DND-41 (cell line): ENCODE data around the gene TAF6.

Experiments
- ATAC-seq: fragments of 200-7000 bp; cut with Tn5 transposase; 3 replicates; pipeline ENCODE4 v1.9.1; 2021; ENCODE audit warnings: low read depth; ENCODE audit not compliant: insufficient read depth
- DNase-seq: peaks from one replicate; pipeline ENCODE4 v3.0.0-alpha.2; 2020
- H2AFZ ChIP-seq: 2 replicates; pipeline ENCODE4 v1.6.0; 2012; ENCODE audit warnings: low read depth, low read length
- H3K27ac ChIP-seq: 2 replicates; pipeline ENCODE4 v1.5.1; 2012; ENCODE audit warnings: low read length, inconsistent platforms
- H3K27me3 ChIP-seq: fragments of 200-600 bp; sonication (generic); 2 replicates; pipeline ENCODE4 v1.6.0; 2012; ENCODE audit warnings: low read length, mild to moderate bottlenecking, inconsistent platforms; ENCODE audit not compliant: insufficient read depth, poor library complexity
- H3K36me3 ChIP-seq: 2 replicates; pipeline ENCODE4 v1.5.1; 2012; ENCODE audit warnings: low read length, inconsistent platforms; ENCODE audit not compliant: insufficient read depth
- H3K4me1 ChIP-seq: 2 replicates; pipeline ENCODE4 v1.5.1; 2012; ENCODE audit warnings: mild to moderate bottlenecking, low read length; ENCODE audit not compliant: insufficient read depth
- H3K4me2 ChIP-seq: 2 replicates; pipeline ENCODE4 v1.6.0; 2012; ENCODE audit warnings: mild to moderate bottlenecking, moderate library complexity, low read length, inconsistent platforms; ENCODE audit not compliant: insufficient read depth
- H3K4me3 ChIP-seq, 2 experiments: fragments of 200-600 bp in 1 of 2; shearing (Covaris generic) in 1 of 2; 2 replicates each; pipeline ENCODE4 v1.5.1; 2012 to 2016; ENCODE audit warnings: inconsistent platforms in 2 of 2, low read length in 2 of 2, mild to moderate bottlenecking in 2 of 2, low read depth in 1 of 2, moderate library complexity in 1 of 2
- H3K79me2 ChIP-seq: 2 replicates; pipeline ENCODE4 v1.6.0; 2012; ENCODE audit warnings: low read length, inconsistent platforms; ENCODE audit not compliant: insufficient read depth
- H3K9ac ChIP-seq: 2 replicates; pipeline ENCODE4 v1.6.0; 2012; ENCODE audit warnings: low read depth, mild to moderate bottlenecking, inconsistent platforms, low read length, moderate library complexity
- H3K9me3 ChIP-seq: 2 replicates; pipeline ENCODE4 v1.5.1; 2012; ENCODE audit warnings: low read length, moderate library complexity, mild to moderate bottlenecking, inconsistent platforms; ENCODE audit not compliant: insufficient read depth, severe bottlenecking
- H4K20me1 ChIP-seq: 2 replicates; pipeline ENCODE4 v1.6.0; 2012; ENCODE audit warnings: low read length; ENCODE audit not compliant: insufficient read depth
- EZH2 ChIP-seq: IDR thresholded peaks from 3 replicates; pipeline ENCODE4 v1.6.1; 2012; ENCODE audit warnings: borderline replicate concordance, low read depth, mild to moderate bottlenecking, moderate library complexity, low read length, inconsistent platforms; ENCODE audit not compliant: severe bottlenecking
- TF ChIP-seq, protein P1 (sequence below): IDR thresholded peaks from 2 replicates; pipeline ENCODE4 v1.5.1; 2012; ENCODE audit warnings: borderline replicate concordance, low read length, moderate library complexity, mild to moderate bottlenecking; ENCODE audit not compliant: poor library complexity, severe bottlenecking; ENCODE audit errors: extremely low read depth

TAF6 gene

DNA sequence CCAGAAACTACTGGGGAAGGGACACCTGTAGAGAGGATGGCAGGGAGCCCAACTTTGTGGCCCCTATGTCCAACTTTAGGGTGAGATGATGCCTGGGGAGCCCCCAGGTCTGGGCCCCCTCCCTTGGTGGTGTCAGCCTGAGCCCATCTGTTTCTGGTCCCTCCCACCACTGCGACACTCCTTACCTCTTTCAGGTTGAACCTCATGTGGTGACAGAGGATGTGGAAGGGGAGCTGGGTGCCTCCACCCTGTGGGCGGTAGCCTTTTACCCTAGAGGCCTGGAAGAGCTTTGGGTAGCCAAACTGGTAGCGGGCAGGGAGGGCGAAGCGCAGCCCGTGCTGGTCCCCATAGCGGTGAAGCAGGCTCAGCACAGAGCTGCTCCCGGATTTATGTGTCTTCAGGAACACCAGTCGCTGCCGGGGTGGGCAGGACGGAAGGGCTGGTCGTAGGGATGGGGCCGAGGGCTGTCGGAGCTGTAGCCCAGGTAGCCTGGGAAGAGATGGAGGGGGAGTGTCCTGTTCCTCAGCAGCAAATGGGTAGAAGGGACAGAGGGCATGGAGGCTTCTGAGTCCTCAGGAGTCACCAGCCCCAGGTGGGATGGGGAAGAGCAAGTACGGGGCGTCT is 47.3 kb upstream of the TAF6 start:
- Histone ChIP-seq H3K27me3 (peaks cover 7% of the 10 kb centered on the region), H3K79me2 (no peaks in the 10 kb centered on the region), H3K4me1 (peaks cover 26% of the 10 kb centered on the region)

GRCh38 chr7:100163871-100164270 is 44.7 kb upstream of the TAF6 start:
- DNase-seq: no peak
- H3K4me1 ChIP-seq: peaks cover 26% of the 10 kb centered on the region
- no peaks in the 10 kb centered on the region for H3K9me3 ChIP-seq
- H3K27ac ChIP-seq: no peak overlapping the region
- H3K4me2 ChIP-seq: no peak overlapping the region
- peaks cover 7% of the 10 kb centered on the region for H3K27me3 ChIP-seq
- no peak overlapping the region for H3K9ac ChIP-seq
- no peaks in the 10 kb centered on the region for H3K36me3 ChIP-seq
- TF ChIP-seq EZH2: no peak
- TF ChIP-seq, protein P1, sequence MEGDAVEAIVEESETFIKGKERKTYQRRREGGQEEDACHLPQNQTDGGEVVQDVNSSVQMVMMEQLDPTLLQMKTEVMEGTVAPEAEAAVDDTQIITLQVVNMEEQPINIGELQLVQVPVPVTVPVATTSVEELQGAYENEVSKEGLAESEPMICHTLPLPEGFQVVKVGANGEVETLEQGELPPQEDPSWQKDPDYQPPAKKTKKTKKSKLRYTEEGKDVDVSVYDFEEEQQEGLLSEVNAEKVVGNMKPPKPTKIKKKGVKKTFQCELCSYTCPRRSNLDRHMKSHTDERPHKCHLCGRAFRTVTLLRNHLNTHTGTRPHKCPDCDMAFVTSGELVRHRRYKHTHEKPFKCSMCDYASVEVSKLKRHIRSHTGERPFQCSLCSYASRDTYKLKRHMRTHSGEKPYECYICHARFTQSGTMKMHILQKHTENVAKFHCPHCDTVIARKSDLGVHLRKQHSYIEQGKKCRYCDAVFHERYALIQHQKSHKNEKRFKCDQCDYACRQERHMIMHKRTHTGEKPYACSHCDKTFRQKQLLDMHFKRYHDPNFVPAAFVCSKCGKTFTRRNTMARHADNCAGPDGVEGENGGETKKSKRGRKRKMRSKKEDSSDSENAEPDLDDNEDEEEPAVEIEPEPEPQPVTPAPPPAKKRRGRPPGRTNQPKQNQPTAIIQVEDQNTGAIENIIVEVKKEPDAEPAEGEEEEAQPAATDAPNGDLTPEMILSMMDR: no peak
- H4K20me1 ChIP-seq: no peaks in the 10 kb centered on the region
- ATAC-seq: no peak
- no peak overlapping the region for H3K4me3 ChIP-seq
- H2AFZ ChIP-seq: no peak overlapping the region
- peaks cover 4% of the 10 kb centered on the region; the same call in 1 of the 2 replicates for H3K79me2 ChIP-seq

More for the DNA sequence above, 47.3 kb upstream of the TAF6 start:
- Histone ChIP-seq H3K27ac (no peak overlapping the region), H3K9ac (no peak overlapping the region), H3K9me3 (no peaks in the 10 kb centered on the region), H3K4me3 (no peak overlapping the region), H2AFZ (no peak overlapping the region), H4K20me1 (no peaks in the 10 kb centered on the region), H3K4me2 (no peak overlapping the region), H3K36me3 (no peaks in the 10 kb centered on the region)
- ATAC-seq (no peak), DNase-seq (no peak)
- TF ChIP-seq, protein P1: no peak
- TF ChIP-seq EZH2: no peak

- H4K20me1 ChIP-seq: no peaks in the 10 kb centered on the region
- H3K9ac ChIP-seq: no peak overlapping the region
- H3K27me3 ChIP-seq: peaks cover 7% of the 10 kb centered on the region
- DNase-seq: no peak
- no peak overlapping the region for H2AFZ ChIP-seq
- H3K4me3 ChIP-seq: no peak overlapping the region
- no peak for ATAC-seq
- peaks cover 18% of the 10 kb centered on the region for H3K4me1 ChIP-seq
- H3K79me2 ChIP-seq: peaks cover 12% of the 10 kb centered on the region
- H3K4me2 ChIP-seq: no peak overlapping the region
- no peak overlapping the region for H3K27ac ChIP-seq
- TF ChIP-seq, protein P1: no peak
- no peak for TF ChIP-seq EZH2
- no peaks in the 10 kb centered on the region; the same call in 1 of the 2 replicates for H3K36me3 ChIP-seq
- H3K9me3 ChIP-seq: no peaks in the 10 kb centered on the region
Observed at GRCh38 chr7:100163006-100163531, 43.9 kb upstream of the TAF6 start.
